ENCODE measurements around the gene AFAP1L1.
A peak's percentile ranks its signal among the peaks of the same experiment; 100 is the strongest.
"Not testable (repeated sequence)": the region's sequence is repeated elsewhere in the genome, so short reads cannot be mapped to it uniquely, and the experiment has no call there.

AFAP1L1 gene

GRCh38 chr5:149262315-149262714, 9.3 kb upstream of the AFAP1L1 start:
- no peak for DNase-seq

GRCh38 chr5:149264439-149265067, 7.1 kb upstream of the AFAP1L1 start:
- DNase-seq, result peak; percentile 25

- DNase-seq, result no peak
Observed at GRCh38 chr5:149265068-149265465, 6.6 kb upstream of the AFAP1L1 start.

- no peak for DNase-seq
Observed at GRCh38 chr5:149265597-149265996, 6.1 kb upstream of the AFAP1L1 start.

GRCh38 chr5:149267241-149267973, 4.3 kb upstream of the AFAP1L1 start:
- no peak for DNase-seq

GRCh38 chr5:149268928-149269557, 2.6 kb upstream of the AFAP1L1 start:
- DNase-seq, result no peak

- DNase-seq, result no peak
Observed at GRCh38 chr5:149271195-149271715, 404 bp upstream of the AFAP1L1 start.

- DNase-seq, result not testable (repeated sequence)
Observed at GRCh38 chr5:149272781-149273180, 1.1 kb downstream of the AFAP1L1 start.

- DNase-seq, result no peak
Observed at GRCh38 chr5:149273237-149273636, 1.6 kb downstream of the AFAP1L1 start.

GRCh38 chr5:149273950-149274349, 2.3 kb downstream of the AFAP1L1 start:
- DNase-seq, result no peak

- no peak for DNase-seq
Observed at GRCh38 chr5:149274939-149275338, 3.3 kb downstream of the AFAP1L1 start.

- DNase-seq, result no peak
Observed at GRCh38 chr5:149277801-149278200, 6.1 kb downstream of the AFAP1L1 start.

GRCh38 chr5:149278451-149279210, 7.0 kb downstream of the AFAP1L1 start:
- DNase-seq, result no peak

GRCh38 chr5:149279661-149280060, 8.0 kb downstream of the AFAP1L1 start:
- no peak for DNase-seq

GRCh38 chr5:149280124-149280523, 8.5 kb downstream of the AFAP1L1 start:
- no peak for DNase-seq

GRCh38 chr5:149280802-149281201, 9.1 kb downstream of the AFAP1L1 start:
- no peak for DNase-seq

GRCh38 chr5:149282027-149282965, 10.6 kb downstream of the AFAP1L1 start:
- no peak for DNase-seq

GRCh38 chr5:149282966-149283332, 11.3 kb downstream of the AFAP1L1 start:
- no peak for DNase-seq

GRCh38 chr5:149283626-149284480, 12.2 kb downstream of the AFAP1L1 start:
- no peak for DNase-seq

GRCh38 chr5:149284501-149284900, 12.8 kb downstream of the AFAP1L1 start:
- no peak for DNase-seq

GRCh38 chr5:149285153-149285552, 13.5 kb downstream of the AFAP1L1 start:
- no peak for DNase-seq

All from stimulated activated CD4-positive, alpha-beta T cell treated with anti-CD3 and anti-CD28 coated beads, Interleukin-12 subunit alpha, Interleukin-12 subunit beta, amount 100 ng/mL, for 4 hours (primary cell).